ENCODE results near the gene FRY.

The FRY gene

DNA sequence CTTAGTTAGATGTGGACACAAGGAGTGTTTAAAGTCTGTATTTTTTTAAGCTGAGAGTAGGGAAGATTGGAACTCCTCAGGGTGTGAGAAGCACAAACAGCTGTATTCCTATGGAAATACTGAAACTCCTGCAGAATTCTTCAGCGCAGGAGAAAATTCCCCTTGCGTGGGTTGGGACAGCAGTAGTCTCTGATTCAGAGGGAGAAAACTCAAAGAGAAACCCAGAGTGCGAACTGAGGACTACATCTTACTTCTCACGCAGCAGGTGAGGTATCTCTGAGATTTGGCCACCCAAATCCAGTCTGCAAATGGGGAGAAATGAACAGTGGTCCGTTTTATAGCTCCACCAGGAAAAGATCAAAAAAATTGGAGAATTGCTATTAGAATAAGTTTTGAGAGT lies 60.9 kb downstream of the FRY start:
- TF ChIP-seq CTCF (IDR thresholded peaks at IDR 0.05; ENCODE audit: control extremely low read depth, extremely low read depth, low read depth, missing control alignments), result no peak
- POLR2A ChIA-PET, result no interaction called here
- CTCF ChIA-PET, result interaction anchor here (1.4 kb wide), 1 partner anchor 183 kb away, joined by 3 read pairs; no protein-coding TSS in a partner anchor
- no peak for DNase-seq (ENCODE audit: extremely low spot score)

GRCh38 chr13:32093006-32093405 lies 61.4 kb downstream of the FRY start:
- POLR2A ChIA-PET, result no interaction called here
- no peak for DNase-seq (ENCODE audit: extremely low spot score)
- TF ChIP-seq CTCF (IDR thresholded peaks at IDR 0.05; ENCODE audit: control extremely low read depth, extremely low read depth, low read depth, missing control alignments), result no peak
- CTCF ChIA-PET, result interaction anchor here (1.1 to 1.4 kb wide), 4 partner anchors 11 to 183 kb away, joined by 3 to 4 read pairs (median 3); no protein-coding TSS in a partner anchor

DNA sequence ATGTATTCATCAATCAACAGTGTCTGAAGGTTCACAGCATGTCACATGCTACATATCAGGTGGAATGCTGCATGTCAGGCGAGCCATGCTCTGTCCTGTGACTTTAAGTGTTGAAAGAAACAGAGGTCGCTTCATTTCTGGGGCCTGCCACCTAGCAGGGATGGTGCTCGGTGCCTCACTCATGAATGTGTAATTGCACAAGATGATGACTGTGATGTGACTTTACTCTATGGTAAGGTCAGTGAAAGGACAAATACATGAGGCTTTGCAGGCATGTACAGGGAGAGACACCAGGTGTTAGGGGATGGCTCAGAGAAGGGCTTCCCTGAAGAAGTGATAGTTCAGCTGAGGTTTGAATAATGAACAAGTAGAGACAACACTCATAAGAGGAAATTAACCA lies 66.7 kb downstream of the FRY start:
- POLR2A ChIA-PET, result no interaction called here
- CTCF ChIA-PET, result no interaction called here
- no peak for TF ChIP-seq CTCF (IDR thresholded peaks at IDR 0.05; ENCODE audit: control extremely low read depth, extremely low read depth, low read depth, missing control alignments)
- no peak for DNase-seq (ENCODE audit: extremely low spot score)

DNA sequence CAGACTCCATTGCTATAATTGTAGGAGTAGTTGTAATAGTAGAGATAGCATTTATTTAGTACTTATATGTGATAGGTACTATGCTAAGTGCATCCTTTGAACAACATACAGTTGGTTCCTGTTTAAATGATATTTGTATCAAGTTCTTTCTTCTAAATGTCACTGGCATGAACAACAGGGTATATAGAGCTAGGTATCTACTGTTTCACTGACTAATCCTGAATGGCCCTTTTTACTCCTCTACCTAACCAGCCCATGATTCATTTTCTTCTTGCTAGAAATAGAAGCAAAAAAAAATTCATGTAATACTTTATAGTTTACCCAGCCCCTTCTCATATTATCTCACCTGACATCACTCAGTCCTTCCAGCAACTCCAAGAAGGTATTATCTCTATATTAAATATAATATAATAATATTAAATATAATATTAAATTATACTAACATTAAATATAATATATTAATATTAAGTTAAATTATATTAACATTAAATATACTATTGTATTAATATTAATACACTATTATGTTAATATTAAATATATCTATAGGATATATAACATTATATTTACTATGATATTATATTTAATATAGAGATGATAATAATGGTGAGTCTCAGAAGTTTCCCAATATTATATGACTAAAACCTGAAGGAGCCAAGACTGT lies 74.2 kb downstream of the FRY start:
- ChIA-PET CTCF (interaction anchor here (1.3 kb wide), 1 partner anchor 10 kb away, joined by 3 read pairs; no protein-coding TSS in a partner anchor), POLR2A (no interaction called here)
- DNase-seq (ENCODE audit: extremely low spot score), result no peak
- TF ChIP-seq CTCF (IDR thresholded peaks at IDR 0.05; ENCODE audit: control extremely low read depth, extremely low read depth, low read depth, missing control alignments), result no peak

- no peak for DNase-seq (ENCODE audit: extremely low spot score)
- CTCF ChIA-PET, result interaction anchor here (1.3 to 1.9 kb wide), 2 partner anchors 23 to 30 kb away, joined by 4 to 5 read pairs; no protein-coding TSS in a partner anchor
- POLR2A ChIA-PET, result no interaction called here
- TF ChIP-seq CTCF (IDR thresholded peaks at IDR 0.05; ENCODE audit: control extremely low read depth, extremely low read depth, low read depth, missing control alignments), result no peak
Observed at GRCh38 chr13:32107474-32107873, 75.9 kb downstream of the FRY start.

GRCh38 chr13:32107973-32108372 lies 76.4 kb downstream of the FRY start:
- ChIA-PET CTCF (interaction anchor here (1.9 to 2.0 kb wide), 2 partner anchors 22 to 23 kb away, joined by 5 to 6 read pairs; no protein-coding TSS in a partner anchor), POLR2A (no interaction called here)

More at GRCh38 chr13:32107973-32108372, 76.4 kb downstream of the FRY start:
- no peak for DNase-seq (ENCODE audit: extremely low spot score)
- no peak for TF ChIP-seq CTCF (IDR thresholded peaks at IDR 0.05; ENCODE audit: control extremely low read depth, extremely low read depth, low read depth, missing control alignments)

Measured in GM10248 (cell line).